ENCODE data around the gene SLC38A8. TPM values are rescaled to one million over a fixed set of nuclear protein-coding genes. Genes with fewer than 3 reads are reported as not detected.

Gene SLC38A8
- total and polyA plus RNA-seq, 7 experiments from 2014 or later = not detected

- ChIA-PET POLR2A (no interaction called here), CTCF (no interaction called here)
- H3K4me3 ChIP-seq (ENCODE audit: low read length) = no peak overlapping the region
- H3K36me3 ChIP-seq (ENCODE audit: control insufficient read depth in 2 of 3, insufficient read depth in 3 of 3, low read length in 3 of 3) = no peaks in the 10 kb centered on the region
- Mint-ChIP-seq H3K4me1 (no peaks in the 10 kb centered on the region), H3K4me3 (no peak overlapping the region), H3K9me3 (peaks cover 0 to 15% (median 7%) of the 10 kb centered on the region in 11 donors), H3K27me3 (peaks cover 6 to 34% (median 14%) of the 10 kb centered on the region in 5 donors), H3K27ac (no peak overlapping the region), H3K36me3 (no peaks in the 10 kb centered on the region)
- H3K9me3 ChIP-seq (ENCODE audit: control insufficient read depth in 2 of 3, low read length in 3 of 3) = peaks cover 0 to 13% (median 0%) of the 10 kb centered on the region in 3 experiments
- DNase-seq (no peak), ATAC-seq (no peak)
- H3K27ac ChIP-seq (ENCODE audit: low read depth, low read length) = no peak overlapping the region
- no peaks in the 10 kb centered on the region for H3K4me1 ChIP-seq (ENCODE audit: control insufficient read depth in 2 of 2, insufficient read depth in 2 of 2, low read length in 2 of 2)
- intact Hi-C loops (cut with micrococcal nuclease) = no loop called here
- no peaks in the 10 kb centered on the region for H3K27me3 ChIP-seq (ENCODE audit: control insufficient read depth in 2 of 2, insufficient read depth in 2 of 2, low read length in 2 of 2)
These were observed 68.1 kb downstream of the SLC38A8 start for GRCh38 chr16:83974475-83974874.

DNA sequence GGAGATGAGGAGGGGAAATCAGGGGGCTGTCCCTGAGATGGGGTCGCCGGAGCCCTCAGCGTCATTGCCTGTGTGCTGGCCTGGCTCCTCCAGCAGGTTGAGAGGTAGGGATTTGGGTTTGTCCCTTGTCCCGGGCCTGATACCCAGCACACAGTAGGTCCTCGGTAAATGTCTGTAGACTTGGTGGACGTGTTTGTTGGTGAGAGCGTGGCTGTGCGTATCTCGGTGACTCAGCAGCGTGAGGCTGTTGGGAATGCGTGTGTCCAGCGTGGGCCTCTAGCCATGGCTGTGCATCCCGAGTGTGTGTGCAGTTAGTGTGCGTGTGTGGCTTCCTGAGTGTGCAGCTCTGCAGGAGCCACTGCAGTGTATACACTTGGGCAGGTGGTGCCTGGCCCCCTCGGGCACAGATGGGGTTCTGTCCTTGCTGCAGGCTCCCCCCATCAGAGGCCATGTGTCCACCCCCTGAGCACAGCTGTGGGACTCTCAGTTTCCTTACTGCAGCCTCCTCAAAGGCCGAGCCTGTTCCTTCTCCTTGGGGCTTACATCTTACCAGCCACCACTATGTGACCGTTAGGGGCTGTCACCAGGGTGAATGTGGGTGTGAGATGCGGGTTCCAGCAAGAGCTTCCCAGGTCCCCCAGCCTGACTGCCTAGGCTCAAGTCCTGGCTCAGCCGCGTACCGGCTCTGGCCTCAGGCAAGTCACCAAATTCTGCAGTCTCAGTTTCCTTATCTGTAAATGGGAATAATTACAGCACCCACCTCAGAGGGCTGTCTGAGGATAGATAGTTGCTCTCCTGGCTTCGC is 68.8 kb downstream of the SLC38A8 start:
- Mint-ChIP-seq H3K9me3 (peaks cover 0 to 11% (median 5%) of the 10 kb centered on the region in 11 donors), H3K27ac (no peak overlapping the region), H3K36me3 (no peaks in the 10 kb centered on the region), H3K4me3 (no peak overlapping the region), H3K27me3 (peaks cover 6 to 34% (median 19%) of the 10 kb centered on the region in 5 donors), H3K4me1 (peaks cover 0 to 3% (median 0%) of the 10 kb centered on the region in 7 donors)
- H3K27ac ChIP-seq (ENCODE audit: low read depth, low read length) = no peak overlapping the region
- CTCF ChIA-PET = no interaction called here
- H3K27me3 ChIP-seq (ENCODE audit: control insufficient read depth in 2 of 2, insufficient read depth in 2 of 2, low read length in 2 of 2) = no peaks in the 10 kb centered on the region
- ATAC-seq = no peak
- H3K4me3 ChIP-seq (ENCODE audit: low read length) = no peak overlapping the region
- no peak for DNase-seq
- no peaks in the 10 kb centered on the region for H3K36me3 ChIP-seq (ENCODE audit: control insufficient read depth in 2 of 3, insufficient read depth in 3 of 3, low read length in 3 of 3)
- H3K9me3 ChIP-seq (ENCODE audit: control insufficient read depth in 2 of 3, low read length in 3 of 3) = peaks cover 0 to 13% (median 0%) of the 10 kb centered on the region in 3 experiments
- H3K4me1 ChIP-seq (ENCODE audit: control insufficient read depth in 2 of 2, insufficient read depth in 2 of 2, low read length in 2 of 2) = no peaks in the 10 kb centered on the region
- intact Hi-C loops (cut with micrococcal nuclease) = no loop called here
- POLR2A ChIA-PET = no interaction called here

DNA sequence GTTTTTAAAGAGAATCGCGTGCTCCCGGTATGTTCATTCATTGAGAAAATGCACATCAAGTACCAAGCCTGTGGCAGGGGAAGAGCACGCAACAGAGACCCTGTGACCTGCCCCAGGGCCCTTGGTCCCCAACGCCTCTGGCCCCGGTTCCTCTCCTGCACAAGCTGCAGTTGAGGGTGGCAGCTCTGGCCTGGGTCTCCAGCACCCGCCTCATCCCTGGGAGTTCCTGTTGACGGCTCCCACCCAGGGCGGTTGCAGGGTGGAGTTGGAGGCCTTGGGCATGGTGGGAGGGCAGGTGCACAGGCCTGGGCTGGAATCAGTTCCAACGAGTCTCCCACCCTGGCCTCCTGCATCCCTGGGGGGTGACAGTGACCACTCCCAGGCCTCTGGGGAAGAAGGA is 69.5 kb downstream of the SLC38A8 start:
- CTCF ChIA-PET = no interaction called here
- Histone ChIP-seq H3K36me3 (ENCODE audit: control insufficient read depth in 2 of 3, insufficient read depth in 3 of 3, low read length in 3 of 3) (no peaks in the 10 kb centered on the region), H3K4me1 (ENCODE audit: control insufficient read depth in 2 of 2, insufficient read depth in 2 of 2, low read length in 2 of 2) (no peaks in the 10 kb centered on the region), H3K27ac (ENCODE audit: low read depth, low read length) (no peak overlapping the region), H3K9me3 (ENCODE audit: control insufficient read depth in 2 of 3, low read length in 3 of 3) (peaks cover 0 to 8% (median 0%) of the 10 kb centered on the region in 3 experiments), H3K27me3 (ENCODE audit: control insufficient read depth in 2 of 2, insufficient read depth in 2 of 2, low read length in 2 of 2) (no peaks in the 10 kb centered on the region), H3K4me3 (ENCODE audit: low read length) (no peak overlapping the region)
- POLR2A ChIA-PET = no interaction called here
- Mint-ChIP-seq H3K36me3 (no peaks in the 10 kb centered on the region), H3K27ac (no peak overlapping the region), H3K9me3 (peaks cover 0 to 4% (median 2%) of the 10 kb centered on the region in 11 donors), H3K27me3 (peaks cover 6 to 34% (median 19%) of the 10 kb centered on the region in 5 donors), H3K4me1 (peaks cover 0 to 3% (median 0%) of the 10 kb centered on the region in 7 donors), H3K4me3 (no peak overlapping the region)
- intact Hi-C loops (cut with micrococcal nuclease) = no loop called here
- ATAC-seq (no peak), DNase-seq (no peak)

DNA sequence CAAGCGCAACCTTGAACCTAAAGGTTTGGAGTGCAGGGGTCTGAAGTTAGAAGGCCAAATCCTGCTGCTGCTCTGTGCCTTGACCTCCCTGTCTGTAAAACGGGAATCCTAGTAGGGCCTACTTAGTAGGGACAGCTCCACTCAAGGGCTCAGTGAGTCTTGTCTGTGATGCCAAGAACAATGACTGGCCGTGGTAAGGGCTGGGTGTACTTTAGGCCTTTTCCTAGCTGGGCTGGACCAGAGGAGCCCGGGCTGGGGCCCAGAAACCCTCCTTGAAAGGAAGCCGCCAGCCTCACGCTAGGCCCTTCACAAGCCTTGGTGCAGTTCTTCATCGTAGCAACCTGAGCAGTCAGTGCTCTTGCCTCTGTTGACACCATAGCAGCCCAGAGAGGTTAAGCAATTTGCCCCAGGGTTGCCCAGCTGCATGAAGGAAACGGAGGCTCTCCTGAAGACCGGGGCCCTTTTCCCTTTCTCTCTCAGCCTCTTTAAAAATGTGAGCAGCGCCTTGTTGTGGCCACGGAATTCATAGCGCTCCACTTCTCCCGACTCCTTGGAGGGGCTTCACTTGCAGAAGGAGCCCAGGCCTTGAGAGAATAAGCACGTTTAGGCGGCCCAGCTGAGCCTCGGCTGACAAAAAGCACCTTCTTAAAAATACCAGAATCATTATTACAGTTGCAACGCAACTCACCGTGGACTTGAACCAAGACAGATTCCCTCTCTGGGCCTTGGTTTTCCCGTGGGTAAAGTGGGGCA is 70.2 kb downstream of the SLC38A8 start:
- Mint-ChIP-seq H3K27me3 (peaks cover 11 to 34% (median 24%) of the 10 kb centered on the region in 5 donors), H3K9me3 (no peaks in the 10 kb centered on the region), H3K4me1 (peaks cover 0 to 6% (median 4%) of the 10 kb centered on the region in 7 donors), H3K4me3 (no peak overlapping the region), H3K36me3 (no peaks in the 10 kb centered on the region), H3K27ac (no peak overlapping the region)
- intact Hi-C loops (cut with micrococcal nuclease) = no loop called here
- CTCF ChIA-PET = no interaction called here
- DNase-seq = no peak
- no peak for ATAC-seq
- H3K27ac ChIP-seq (ENCODE audit: low read depth, low read length) = no peak overlapping the region
- H3K36me3 ChIP-seq (ENCODE audit: control insufficient read depth in 2 of 3, insufficient read depth in 3 of 3, low read length in 3 of 3) = no peaks in the 10 kb centered on the region
- no peaks in the 10 kb centered on the region for H3K4me1 ChIP-seq (ENCODE audit: control insufficient read depth in 2 of 2, insufficient read depth in 2 of 2, low read length in 2 of 2)
- H3K9me3 ChIP-seq (ENCODE audit: control insufficient read depth in 2 of 3, low read length in 3 of 3) = peaks cover 0 to 2% (median 0%) of the 10 kb centered on the region in 3 experiments
- POLR2A ChIA-PET = no interaction called here
- H3K27me3 ChIP-seq (ENCODE audit: control insufficient read depth in 2 of 2, insufficient read depth in 2 of 2, low read length in 2 of 2) = no peaks in the 10 kb centered on the region
- no peak overlapping the region for H3K4me3 ChIP-seq (ENCODE audit: low read length)

DNA sequence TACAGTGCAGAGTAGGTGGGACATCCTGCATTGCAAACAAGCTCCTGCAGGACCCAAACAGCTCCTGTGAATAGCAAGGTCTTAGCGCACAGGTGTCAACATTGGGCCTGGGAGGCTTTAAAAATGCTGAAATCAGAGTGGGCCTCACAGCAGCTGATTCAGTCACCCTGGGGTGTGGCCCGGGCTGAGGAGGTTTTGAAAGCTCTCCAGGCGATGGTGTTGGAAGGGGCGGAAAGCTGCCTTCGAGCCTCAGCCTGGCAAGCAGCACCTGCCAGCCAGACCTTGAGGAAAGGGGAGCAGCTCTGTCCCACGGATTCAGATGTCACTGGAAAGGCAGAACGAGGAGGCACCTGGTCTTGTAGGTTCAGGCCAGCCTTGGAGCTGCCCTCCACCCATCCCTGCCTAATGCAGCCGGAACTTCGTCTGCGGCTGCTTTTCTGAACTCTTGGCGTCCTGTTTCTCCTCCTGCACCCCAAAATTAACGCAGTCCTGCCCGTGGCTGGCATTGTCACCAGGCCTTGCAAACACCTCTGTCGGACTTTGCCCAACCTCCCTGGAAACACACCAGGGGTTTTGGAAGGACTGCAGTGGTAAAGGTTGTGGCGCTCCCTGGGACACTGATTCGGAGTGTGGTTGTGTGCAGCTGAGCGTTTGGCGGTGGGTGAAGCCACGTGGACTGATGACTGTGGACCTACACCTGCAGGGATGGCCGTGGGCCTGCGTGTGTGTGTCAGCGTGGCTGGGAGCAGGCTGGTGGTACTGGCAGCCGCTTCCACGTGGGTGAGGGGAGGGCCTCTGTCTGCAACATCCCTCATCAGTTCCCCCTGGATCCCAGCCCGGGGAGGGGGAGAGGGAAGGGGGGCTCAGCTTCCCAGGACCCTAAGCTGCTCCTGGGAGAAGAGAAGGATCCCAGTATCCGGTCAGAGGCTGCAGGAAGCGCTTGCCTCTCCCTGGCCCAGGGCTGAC is 71.1 kb downstream of the SLC38A8 start:
- Mint-ChIP-seq H3K9me3 (no peaks in the 10 kb centered on the region), H3K4me1 (peaks cover 0 to 6% (median 4%) of the 10 kb centered on the region in 7 donors), H3K27ac (no peak overlapping the region), H3K4me3 (no peak overlapping the region), H3K36me3 (no peaks in the 10 kb centered on the region), H3K27me3 (peaks cover 11 to 34% (median 20%) of the 10 kb centered on the region in 5 donors)
- Histone ChIP-seq H3K4me1 (ENCODE audit: control insufficient read depth in 2 of 2, insufficient read depth in 2 of 2, low read length in 2 of 2) (no peaks in the 10 kb centered on the region), H3K36me3 (ENCODE audit: control insufficient read depth in 2 of 3, insufficient read depth in 3 of 3, low read length in 3 of 3) (no peaks in the 10 kb centered on the region), H3K27me3 (ENCODE audit: control insufficient read depth in 2 of 2, insufficient read depth in 2 of 2, low read length in 2 of 2) (no peaks in the 10 kb centered on the region), H3K27ac (ENCODE audit: low read depth, low read length) (no peak overlapping the region), H3K4me3 (ENCODE audit: low read length) (no peak overlapping the region), H3K9me3 (ENCODE audit: control insufficient read depth in 2 of 3, low read length in 3 of 3) (no peaks in the 10 kb centered on the region)
- ATAC-seq = no peak
- DNase-seq = no peak
- intact Hi-C loops (cut with micrococcal nuclease) = no loop called here
- ChIA-PET CTCF (no interaction called here), POLR2A (no interaction called here)

DNA sequence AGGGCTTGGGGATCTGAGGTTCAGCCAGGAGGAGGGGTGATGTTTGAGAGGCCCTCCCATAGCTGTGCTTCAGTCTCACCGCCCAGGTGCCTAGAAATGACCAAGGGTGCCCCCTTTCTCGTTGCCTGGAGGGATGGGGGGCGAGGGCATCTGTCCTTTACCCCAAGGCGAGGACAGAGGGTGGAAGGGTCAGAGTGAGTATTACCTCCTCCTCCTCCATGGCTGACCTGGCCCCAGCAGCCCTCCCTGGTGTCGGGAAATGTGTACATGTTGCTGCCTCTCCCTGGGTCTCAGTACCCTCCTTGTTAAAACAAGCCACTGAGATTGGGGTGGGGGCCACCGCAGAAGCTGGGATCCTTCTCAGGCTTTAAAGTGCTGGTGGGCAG is 72.2 kb downstream of the SLC38A8 start:
- no peak overlapping the region for H3K4me3 ChIP-seq (ENCODE audit: low read length)
- H3K36me3 Mint-ChIP-seq = no peaks in the 10 kb centered on the region
- peaks cover 11 to 34% (median 18%) of the 10 kb centered on the region in 5 donors for H3K27me3 Mint-ChIP-seq
- no peaks in the 10 kb centered on the region for H3K4me1 ChIP-seq (ENCODE audit: control insufficient read depth in 2 of 2, insufficient read depth in 2 of 2, low read length in 2 of 2)
- intact Hi-C loops (cut with micrococcal nuclease) = no loop called here
- ChIA-PET POLR2A (no interaction called here), CTCF (no interaction called here)
- DNase-seq (no peak), ATAC-seq (no peak)
- H3K9me3 Mint-ChIP-seq = no peaks in the 10 kb centered on the region
- no peak overlapping the region for H3K27ac ChIP-seq (ENCODE audit: low read depth, low read length)
- no peak overlapping the region for H3K27ac Mint-ChIP-seq
- H3K36me3 ChIP-seq (ENCODE audit: control insufficient read depth in 2 of 3, insufficient read depth in 3 of 3, low read length in 3 of 3) = no peaks in the 10 kb centered on the region
- H3K9me3 ChIP-seq (ENCODE audit: control insufficient read depth in 2 of 3, low read length in 3 of 3) = no peaks in the 10 kb centered on the region
- H3K27me3 ChIP-seq (ENCODE audit: control insufficient read depth in 2 of 2, insufficient read depth in 2 of 2, low read length in 2 of 2) = no peaks in the 10 kb centered on the region
- H3K4me1 Mint-ChIP-seq = peaks cover 0 to 6% (median 4%) of the 10 kb centered on the region in 7 donors
- no peak overlapping the region for H3K4me3 Mint-ChIP-seq

All from naive thymus-derived CD4-positive, alpha-beta T cell (primary cell).